Astrocyte of the spinal cord (primary cell): ENCODE results near the gene PIGN.

ENCODE experiments used
- DNase-seq: peaks from one replicate; pipeline ENCODE4 v3.0.0; 2011; ENCODE audit warnings: low read depth, low spot score
- H3K4me3 ChIP-seq: 2 replicates; pipeline ENCODE4 v1.5.1; 2011; ENCODE audit warnings: low read depth, mild to moderate bottlenecking, low read length, moderate library complexity
- in situ Hi-C: cut with HindIII; loops from 2 replicates; pipeline ENCODE4 v1.10.0; 2017; ENCODE audit warnings: low sequenced_read_pairs
- TF ChIP-seq, protein P1 (sequence below): IDR thresholded peaks from 2 replicates; pipeline ENCODE4 v1.5.1; 2012; ENCODE audit warnings: low read depth, mild to moderate bottlenecking, low read length, inconsistent platforms

The PIGN gene

DNA sequence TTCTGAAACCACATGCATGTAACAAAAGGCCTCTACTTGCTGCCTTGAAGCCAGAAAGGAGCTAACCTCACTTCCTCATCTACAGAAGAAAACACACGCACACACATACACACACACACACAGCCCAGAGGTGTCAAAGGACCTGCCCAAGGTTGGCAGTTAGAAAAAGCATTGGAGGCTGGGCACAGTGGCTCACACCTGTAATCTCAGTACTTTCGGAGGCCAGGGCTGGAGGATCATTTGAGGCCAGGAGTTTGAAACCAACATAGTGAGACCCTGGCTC lies 168.2 kb downstream of the PIGN start:
- in situ Hi-C loops = no loop called here
- TF ChIP-seq, protein P1, sequence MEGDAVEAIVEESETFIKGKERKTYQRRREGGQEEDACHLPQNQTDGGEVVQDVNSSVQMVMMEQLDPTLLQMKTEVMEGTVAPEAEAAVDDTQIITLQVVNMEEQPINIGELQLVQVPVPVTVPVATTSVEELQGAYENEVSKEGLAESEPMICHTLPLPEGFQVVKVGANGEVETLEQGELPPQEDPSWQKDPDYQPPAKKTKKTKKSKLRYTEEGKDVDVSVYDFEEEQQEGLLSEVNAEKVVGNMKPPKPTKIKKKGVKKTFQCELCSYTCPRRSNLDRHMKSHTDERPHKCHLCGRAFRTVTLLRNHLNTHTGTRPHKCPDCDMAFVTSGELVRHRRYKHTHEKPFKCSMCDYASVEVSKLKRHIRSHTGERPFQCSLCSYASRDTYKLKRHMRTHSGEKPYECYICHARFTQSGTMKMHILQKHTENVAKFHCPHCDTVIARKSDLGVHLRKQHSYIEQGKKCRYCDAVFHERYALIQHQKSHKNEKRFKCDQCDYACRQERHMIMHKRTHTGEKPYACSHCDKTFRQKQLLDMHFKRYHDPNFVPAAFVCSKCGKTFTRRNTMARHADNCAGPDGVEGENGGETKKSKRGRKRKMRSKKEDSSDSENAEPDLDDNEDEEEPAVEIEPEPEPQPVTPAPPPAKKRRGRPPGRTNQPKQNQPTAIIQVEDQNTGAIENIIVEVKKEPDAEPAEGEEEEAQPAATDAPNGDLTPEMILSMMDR = no peak
- DNase-seq = no peak
- H3K4me3 ChIP-seq = no peak overlapping the region

DNA sequence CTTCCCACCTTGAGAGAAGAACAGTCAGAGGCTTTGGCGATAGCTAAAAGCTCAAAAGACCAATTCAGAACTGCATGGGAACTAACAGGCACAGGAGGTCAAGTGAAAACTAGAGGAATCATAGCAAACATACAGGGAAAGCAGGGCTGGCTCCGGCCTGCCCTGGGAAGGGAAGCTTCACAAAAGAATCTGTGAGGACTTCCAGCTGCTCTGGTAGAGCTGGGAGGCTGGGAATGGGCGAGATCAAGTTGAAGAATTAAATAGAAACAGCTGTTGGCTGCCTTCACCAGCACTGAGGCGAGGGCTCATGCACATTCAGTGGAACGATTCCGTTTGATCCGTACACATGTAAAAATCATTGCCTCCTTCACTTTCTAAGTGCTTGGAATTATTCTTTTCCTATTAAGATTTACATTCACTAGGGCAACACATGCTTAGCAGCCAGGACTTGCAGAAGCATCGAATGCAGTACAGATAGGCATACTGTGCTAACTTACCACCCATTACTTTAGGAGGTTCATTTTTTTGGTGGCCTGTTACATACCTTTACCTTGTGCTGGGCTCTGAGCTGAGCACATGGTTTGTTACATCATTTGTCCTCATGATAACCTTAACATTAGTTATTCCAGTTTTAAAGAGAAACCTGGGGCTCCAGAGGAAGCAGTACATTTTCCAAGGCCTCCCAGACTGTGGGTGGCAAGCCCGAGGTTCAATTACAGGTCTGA lies 168.7 kb downstream of the PIGN start:
- DNase-seq = peak; percentile 74
- H3K4me3 ChIP-seq = no peak overlapping the region
- TF ChIP-seq, protein P1 = no peak
- in situ Hi-C loops = no loop called here

DNA sequence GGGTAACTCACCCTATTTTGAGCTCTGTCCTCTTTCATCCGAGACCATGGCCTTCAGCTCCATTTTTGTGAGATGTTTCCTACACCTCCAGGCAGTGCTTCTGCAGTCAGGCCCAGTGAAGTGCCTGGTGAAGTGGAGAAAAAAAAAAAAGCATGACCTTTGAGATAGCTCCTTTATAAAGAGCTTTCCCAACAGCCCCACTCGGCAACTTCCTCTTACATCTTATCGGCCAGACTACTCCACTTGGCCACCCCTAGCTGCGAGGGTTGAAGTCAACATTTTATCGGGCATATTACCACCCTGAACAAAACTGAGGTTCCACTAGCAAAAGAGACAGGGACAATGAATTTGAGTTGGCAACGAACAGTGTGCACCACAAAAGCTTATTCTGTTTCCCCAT lies 169.2 kb downstream of the PIGN start:
- no peak overlapping the region for H3K4me3 ChIP-seq
- DNase-seq = no peak
- TF ChIP-seq, protein P1 = no peak
- in situ Hi-C loops = no loop called here

DNA sequence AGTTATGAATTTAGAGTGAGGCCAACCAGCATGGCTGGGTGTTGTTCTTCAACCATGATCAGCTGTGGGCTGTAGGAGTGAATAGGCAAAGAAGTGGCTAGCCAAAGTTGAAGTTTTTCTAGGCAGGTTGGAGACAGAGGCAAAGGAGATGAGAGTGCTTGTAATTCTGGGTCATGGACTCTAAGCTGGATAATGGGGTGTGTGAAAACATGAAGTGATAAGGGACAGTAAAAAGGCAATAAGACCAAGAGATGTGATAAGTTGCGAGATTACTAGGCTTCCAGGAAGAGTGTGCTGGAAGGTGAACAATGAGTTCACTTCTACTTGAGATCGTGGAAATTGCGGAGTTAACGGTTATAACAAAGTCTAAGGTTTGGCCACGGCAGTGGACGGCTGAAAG lies 175.4 kb downstream of the PIGN start:
- TF ChIP-seq, protein P1 = no peak
- no peak overlapping the region for H3K4me3 ChIP-seq
- no peak for DNase-seq
- in situ Hi-C loops = no loop called here

DNA sequence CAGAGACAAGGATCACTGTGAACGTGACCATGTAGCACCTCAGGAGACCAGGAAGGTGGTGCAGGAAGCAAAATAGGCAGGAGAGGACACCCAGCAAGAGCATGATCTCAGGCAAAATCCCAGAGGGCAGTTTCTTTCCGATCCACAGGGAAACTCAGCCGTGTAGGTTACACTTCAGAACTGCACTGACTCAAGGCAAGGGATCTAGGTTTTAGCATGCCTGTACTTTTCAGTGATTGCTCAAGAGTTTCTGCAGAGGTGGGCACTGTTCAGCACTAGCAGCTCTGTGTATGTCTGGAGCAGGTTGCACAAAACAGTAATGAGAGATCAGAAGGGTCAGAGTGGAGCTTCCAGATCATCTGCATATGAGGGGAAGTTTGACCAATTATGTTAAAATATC lies 177.3 kb downstream of the PIGN start:
- no peak for DNase-seq
- in situ Hi-C loops = no loop called here
- no peak overlapping the region for H3K4me3 ChIP-seq
- TF ChIP-seq, protein P1 = no peak

DNA sequence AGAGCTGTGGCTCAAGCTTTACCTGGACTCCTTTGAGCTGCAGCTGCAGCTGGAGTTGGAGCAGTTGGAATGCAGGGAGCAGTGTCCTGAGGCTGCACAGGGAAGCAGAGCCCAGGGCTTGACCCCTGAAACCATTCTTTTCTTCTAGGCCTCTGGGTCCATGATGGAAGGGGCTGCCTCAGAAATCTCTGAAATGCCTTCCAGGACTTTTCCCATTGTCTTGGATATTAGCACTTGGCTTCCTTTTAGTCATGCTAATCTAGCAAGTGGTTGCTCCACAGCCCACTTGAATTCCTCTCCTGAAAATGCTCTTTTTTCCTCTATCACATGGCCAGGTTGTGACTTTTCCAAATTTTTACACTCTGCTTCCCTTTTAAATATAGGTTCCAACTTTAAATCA lies 185.5 kb downstream of the PIGN start:
- TF ChIP-seq, protein P1 = no peak
- DNase-seq = no peak
- in situ Hi-C loops = no loop called here
- H3K4me3 ChIP-seq = no peak overlapping the region

DNA sequence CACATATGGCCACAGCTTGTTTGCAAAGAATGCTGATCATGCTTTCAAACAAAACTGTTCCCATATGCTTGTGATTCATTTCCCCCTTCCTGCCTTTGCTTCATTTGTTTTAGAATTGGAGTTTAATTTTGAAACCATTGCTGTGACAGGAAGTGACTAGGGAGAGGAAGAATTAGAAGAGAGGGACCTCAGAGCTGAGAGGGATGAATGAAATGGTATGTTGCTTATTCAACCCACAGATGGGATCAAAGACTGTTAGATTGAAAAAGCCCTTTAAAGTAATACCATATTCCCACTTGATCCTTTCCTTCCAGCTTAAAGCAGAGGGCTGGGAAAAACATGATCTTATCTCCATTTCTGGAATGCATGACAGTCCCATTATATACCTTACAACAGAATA lies 187.9 kb downstream of the PIGN start:
- DNase-seq = peak; percentile 78
- TF ChIP-seq, protein P1 = no peak
- in situ Hi-C loops = no loop called here
- no peak overlapping the region for H3K4me3 ChIP-seq
